Measurements from ENCODE around the gene SPATA2L. TPM values are rescaled to one million over a fixed set of nuclear protein-coding genes. Genes with fewer than 3 reads are reported as not detected.
"Not testable (repeated sequence)": the region's sequence is repeated elsewhere in the genome, so short reads cannot be mapped to it uniquely, and the experiment has no call there.

SPATA2L gene
- total RNA-seq, 4 donors from 2014 or later, result 1.2 to 18.7 (median 7.2) TPM

DNA sequence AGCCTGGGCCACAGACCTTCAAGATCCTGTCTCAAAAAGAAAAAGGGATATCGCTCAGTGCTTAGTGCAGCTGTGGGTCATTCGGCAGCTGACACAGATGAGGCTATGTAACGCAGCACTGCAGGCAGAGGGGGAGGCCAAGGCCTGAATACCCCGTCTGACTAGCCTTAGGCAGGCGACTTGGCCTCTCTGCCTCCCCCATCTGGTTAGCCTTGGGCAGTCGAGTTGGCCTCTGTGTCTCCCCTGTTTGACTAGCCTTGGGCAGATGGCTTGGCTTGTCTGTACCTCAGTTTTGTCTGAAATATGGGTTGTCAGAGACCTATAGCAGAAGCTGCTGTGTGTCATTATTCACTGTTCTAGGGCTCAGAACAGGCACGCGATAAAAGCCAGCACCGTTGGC lies 33.9 kb downstream of the SPATA2L start:
- H3K36me3 ChIP-seq, result no peaks in the 10 kb centered on the region
- no peaks in the 10 kb centered on the region for H3K27me3 ChIP-seq
- H3K4me1 ChIP-seq, result no peaks in the 10 kb centered on the region
- no peak for TF ChIP-seq POLR2A (IDR thresholded peaks at IDR 0.05)
- TF ChIP-seq, protein P1, sequence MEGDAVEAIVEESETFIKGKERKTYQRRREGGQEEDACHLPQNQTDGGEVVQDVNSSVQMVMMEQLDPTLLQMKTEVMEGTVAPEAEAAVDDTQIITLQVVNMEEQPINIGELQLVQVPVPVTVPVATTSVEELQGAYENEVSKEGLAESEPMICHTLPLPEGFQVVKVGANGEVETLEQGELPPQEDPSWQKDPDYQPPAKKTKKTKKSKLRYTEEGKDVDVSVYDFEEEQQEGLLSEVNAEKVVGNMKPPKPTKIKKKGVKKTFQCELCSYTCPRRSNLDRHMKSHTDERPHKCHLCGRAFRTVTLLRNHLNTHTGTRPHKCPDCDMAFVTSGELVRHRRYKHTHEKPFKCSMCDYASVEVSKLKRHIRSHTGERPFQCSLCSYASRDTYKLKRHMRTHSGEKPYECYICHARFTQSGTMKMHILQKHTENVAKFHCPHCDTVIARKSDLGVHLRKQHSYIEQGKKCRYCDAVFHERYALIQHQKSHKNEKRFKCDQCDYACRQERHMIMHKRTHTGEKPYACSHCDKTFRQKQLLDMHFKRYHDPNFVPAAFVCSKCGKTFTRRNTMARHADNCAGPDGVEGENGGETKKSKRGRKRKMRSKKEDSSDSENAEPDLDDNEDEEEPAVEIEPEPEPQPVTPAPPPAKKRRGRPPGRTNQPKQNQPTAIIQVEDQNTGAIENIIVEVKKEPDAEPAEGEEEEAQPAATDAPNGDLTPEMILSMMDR (IDR thresholded peaks at IDR 0.05), result no peak
- H3K27ac ChIP-seq, result no peak overlapping the region
- intact Hi-C loops (cut with DNase I; ENCODE audit: low total_unique reads), result no loop called here
- DNase-seq, result no peak
- H3K9me3 ChIP-seq, result no peaks in the 10 kb centered on the region
- H3K4me3 ChIP-seq, result no peak overlapping the region

DNA sequence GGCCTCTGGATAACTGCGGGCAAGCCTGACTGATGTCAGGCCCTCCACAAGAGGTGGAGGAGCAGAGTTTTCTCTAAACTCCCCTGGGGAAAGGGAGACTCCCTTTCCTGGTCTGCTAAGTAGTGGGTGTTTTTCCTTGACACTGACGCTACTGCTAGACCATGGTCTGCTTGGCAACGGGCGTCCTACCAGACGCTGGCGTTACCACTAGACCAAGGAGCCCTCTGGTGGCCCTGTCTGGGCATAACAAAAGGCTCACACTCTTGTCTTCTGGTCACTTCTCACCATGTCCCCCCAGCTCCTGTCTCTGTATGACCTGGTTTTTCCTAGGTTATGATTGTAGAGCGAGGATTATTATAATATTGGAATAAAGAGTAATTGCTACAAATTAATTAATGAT lies 34.5 kb downstream of the SPATA2L start:
- H3K27ac ChIP-seq; H3K4me1 ChIP-seq; intact Hi-C loops (cut with DNase I; ENCODE audit: low total_unique reads); H3K9me3 ChIP-seq; H3K36me3 ChIP-seq; H3K27me3 ChIP-seq; H3K4me3 ChIP-seq; DNase-seq: not testable (repeated sequence)
- TF ChIP-seq, protein P1 (IDR thresholded peaks at IDR 0.05), result peak in 1 of 4 experiments; percentile 3

DNA sequence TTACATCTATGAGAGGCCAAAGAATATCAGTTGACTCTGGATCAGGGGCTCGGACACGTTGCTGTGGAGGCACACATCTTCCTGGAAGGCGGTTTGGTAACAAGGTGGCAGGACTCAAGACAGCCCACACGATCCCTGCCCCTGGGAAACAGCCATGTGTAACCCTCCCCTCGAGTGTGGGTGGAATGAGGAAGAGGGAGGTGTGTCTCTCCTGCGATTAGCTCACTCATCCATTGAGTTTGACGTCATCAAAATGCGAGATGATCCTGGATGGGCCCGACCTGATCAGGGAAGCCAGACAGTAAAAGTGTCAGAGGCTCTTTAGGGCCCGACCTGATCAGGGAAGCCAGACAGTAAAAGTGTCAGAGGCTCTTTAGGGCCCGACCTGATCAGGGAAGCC lies 37.3 kb downstream of the SPATA2L start:
- DNase-seq; H3K9me3 ChIP-seq; H3K27me3 ChIP-seq; H3K4me1 ChIP-seq; H3K4me3 ChIP-seq; intact Hi-C loops (cut with DNase I; ENCODE audit: low total_unique reads); H3K27ac ChIP-seq; H3K36me3 ChIP-seq: not testable (repeated sequence)

DNA sequence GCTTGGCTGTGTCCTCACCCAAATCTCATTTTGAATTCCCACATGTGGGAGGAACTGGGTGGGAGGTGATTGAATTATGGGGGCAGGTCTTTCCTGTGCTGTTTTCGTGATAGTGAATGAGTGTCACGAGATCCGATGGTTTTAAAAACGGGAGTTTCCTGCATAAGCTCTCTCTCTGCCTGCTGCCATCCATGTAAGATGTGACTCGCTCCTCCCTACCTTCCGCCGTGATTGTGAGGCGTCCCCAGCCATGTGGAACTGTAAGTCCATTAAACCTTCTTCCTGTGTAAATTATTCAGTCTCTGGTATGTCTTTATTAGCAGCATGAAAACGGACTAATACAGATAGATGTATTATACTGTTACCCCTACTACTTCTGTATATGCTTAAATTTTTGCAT lies 40.3 kb downstream of the SPATA2L start:
- no peaks in the 10 kb centered on the region for H3K9me3 ChIP-seq
- no peaks in the 10 kb centered on the region for H3K27me3 ChIP-seq
- peaks cover 0 to 6% of the 10 kb centered on the region in 2 donors for H3K4me1 ChIP-seq
- no peak overlapping the region for H3K27ac ChIP-seq
- H3K36me3 ChIP-seq, result no peaks in the 10 kb centered on the region
- intact Hi-C loops (cut with DNase I; ENCODE audit: low total_unique reads), result no loop called here
- no peak for TF ChIP-seq POLR2A (IDR thresholded peaks at IDR 0.05)
- TF ChIP-seq, protein P1 (IDR thresholded peaks at IDR 0.05), result no peak
- no peak overlapping the region for H3K4me3 ChIP-seq
- no peak for DNase-seq

DNA sequence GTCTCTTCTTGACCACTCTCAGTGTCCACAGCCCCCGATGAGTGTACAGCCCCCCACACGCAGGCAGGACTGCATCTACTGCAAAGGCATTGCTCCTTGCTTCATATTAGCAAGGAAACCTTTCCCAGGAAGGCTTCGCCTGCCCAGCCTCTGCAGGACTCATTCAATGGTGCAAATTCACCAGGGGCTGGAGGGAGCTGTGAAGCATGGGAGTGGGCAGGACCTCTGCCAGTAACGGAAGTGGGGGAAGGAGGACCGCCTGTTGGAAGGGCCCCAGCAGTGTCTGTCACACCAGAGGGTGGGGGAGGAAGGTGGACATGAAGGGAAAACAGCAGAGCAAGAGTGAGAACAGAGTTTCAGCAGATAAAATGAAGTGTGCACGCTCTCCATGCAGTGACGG lies 41.4 kb downstream of the SPATA2L start:
- H3K9me3 ChIP-seq, result no peaks in the 10 kb centered on the region
- peaks cover 0 to 7% of the 10 kb centered on the region in 2 donors for H3K4me1 ChIP-seq
- H3K4me3 ChIP-seq, result no peak overlapping the region
- no peak for TF ChIP-seq POLR2A (IDR thresholded peaks at IDR 0.05)
- TF ChIP-seq, protein P1 (IDR thresholded peaks at IDR 0.05), result no peak
- intact Hi-C loops (cut with DNase I; ENCODE audit: low total_unique reads), result no loop called here
- H3K36me3 ChIP-seq, result no peaks in the 10 kb centered on the region
- no peak for DNase-seq
- H3K27ac ChIP-seq, result no peak overlapping the region
- H3K27me3 ChIP-seq, result no peaks in the 10 kb centered on the region

DNA sequence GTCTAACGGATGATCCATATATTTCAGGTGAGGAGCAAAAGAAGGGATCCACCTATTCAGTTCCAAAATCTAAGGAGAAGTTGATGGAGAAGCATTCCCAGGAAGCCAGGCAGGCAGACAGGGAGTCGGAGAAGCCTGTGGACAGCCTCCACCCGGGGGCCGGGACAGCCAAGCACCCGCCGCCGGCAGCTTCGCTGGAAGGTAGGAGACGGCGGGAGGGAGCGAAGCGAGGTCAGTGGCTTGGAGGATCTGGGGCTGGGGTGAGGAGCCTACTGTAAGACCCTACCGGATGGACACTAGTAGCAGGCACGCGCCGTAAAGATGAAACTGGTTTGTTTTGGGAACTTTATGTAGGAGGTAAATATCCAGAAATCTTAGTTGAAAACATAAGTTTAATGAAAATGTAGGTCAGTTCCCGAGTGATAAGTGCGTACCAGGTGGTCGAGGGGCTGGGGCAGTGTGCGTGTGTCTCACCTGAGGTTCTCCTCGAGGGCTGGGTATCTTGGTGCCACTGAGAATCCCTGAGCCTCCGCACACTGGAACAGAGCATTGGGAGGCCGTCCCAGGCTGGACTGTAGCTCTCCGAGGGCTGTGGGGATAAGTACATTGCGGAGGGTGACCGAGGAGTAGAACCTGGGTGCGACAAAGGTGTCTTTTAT lies 43.2 kb downstream of the SPATA2L start:
- no peak for TF ChIP-seq POLR2A (IDR thresholded peaks at IDR 0.05)
- TF ChIP-seq, protein P1 (IDR thresholded peaks at IDR 0.05), result no peak
- intact Hi-C loops (cut with DNase I; ENCODE audit: low total_unique reads), result no loop called here
- DNase-seq, result no peak
- Histone ChIP-seq H3K27ac (peak overlapping the region; percentile 30 to 62), H3K36me3 (no peaks in the 10 kb centered on the region), H3K27me3 (no peaks in the 10 kb centered on the region), H3K4me1 (peaks cover 0 to 7% of the 10 kb centered on the region in 2 donors), H3K4me3 (peak overlapping the region; percentile 64 to 84), H3K9me3 (no peaks in the 10 kb centered on the region)
